Activated gamma-delta T cell treated with Interleukin-2 at 50 U/mL for 16 hours (primary cell): Measurements from ENCODE around the gene POLR3GL.

ENCODE experiments used
- DNase-seq: peaks from one replicate; pipeline ENCODE4 v3.0.0-alpha.2; 2020

Gene POLR3GL

DNA sequence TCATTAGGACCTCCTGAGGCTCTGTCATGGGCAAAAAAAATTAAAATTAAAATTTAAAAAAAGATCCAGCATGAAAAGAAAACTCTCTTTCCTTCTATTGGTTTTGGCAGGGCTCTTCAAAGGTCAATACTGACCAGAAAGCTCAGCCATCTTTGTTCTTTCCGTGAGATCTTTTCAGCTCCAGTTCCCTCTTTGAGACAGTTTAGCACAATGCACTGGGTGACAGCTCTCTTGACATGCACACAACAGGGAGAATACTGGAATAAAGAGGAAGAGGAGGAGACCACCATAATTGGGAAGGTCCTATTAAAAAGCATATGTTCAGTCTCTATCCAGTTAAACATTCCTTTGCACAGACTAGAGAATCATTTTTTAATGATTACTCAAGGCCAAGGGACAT, 13.0 kb upstream of the POLR3GL start:
- no peak for DNase-seq

DNA sequence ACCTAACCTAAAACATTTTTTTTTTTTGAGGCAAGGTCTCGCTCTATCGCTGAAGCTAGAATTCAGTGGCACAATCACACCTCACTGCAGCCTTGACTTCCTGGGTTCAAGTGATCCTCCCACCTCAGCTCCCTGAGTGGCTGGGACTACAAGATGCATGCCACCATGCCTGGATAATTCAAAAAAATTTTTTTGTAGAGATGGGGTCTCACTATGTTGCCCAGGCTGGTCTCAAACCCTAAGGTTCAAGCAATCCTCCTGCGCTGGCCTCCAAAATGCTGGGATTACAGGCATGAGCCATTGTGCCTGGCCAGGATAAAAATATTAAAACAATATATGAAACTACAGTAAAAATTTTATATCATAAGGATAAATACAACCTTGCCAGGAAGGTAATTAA, 11.6 kb upstream of the POLR3GL start:
- DNase-seq, result no peak

DNA sequence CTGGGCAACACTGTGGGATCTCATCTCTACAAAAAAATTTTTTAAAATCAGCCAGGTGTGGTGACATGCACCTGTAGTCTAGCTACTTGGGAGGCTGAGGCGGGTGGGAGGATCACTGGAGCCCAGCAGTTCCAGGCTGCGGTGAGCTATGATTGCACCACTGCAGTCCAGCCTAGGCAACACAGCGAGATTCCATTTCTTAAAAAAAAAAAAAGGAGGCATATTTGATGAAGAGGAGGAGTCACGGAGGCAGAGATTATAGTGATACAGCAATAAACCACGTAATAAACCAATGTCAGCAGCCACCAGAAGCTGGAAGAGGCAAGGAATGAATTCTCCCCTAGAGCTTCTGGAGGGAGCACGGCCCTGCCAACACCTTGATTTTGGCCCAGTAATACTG, 10.6 kb upstream of the POLR3GL start:
- DNase-seq, result no peak

DNA sequence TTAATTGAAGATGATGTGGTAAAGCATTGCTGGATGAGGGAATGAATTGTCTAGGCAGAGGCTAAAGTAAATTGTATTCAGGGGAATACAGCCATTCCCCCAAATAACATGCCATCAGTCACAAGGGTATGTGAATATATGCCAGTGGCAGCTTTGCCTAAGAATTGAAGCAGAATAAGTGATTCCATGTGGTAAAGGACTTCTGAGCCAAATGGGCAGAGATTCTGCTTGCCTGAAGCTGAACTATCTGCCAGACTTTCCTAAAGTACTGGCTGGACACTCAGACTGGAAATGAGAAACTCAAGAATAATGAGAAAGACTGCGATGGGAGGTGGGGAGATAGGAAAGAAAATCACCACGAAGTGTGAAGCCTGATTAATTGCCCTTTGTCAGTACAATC, 9.1 kb upstream of the POLR3GL start:
- DNase-seq, result no peak

DNA sequence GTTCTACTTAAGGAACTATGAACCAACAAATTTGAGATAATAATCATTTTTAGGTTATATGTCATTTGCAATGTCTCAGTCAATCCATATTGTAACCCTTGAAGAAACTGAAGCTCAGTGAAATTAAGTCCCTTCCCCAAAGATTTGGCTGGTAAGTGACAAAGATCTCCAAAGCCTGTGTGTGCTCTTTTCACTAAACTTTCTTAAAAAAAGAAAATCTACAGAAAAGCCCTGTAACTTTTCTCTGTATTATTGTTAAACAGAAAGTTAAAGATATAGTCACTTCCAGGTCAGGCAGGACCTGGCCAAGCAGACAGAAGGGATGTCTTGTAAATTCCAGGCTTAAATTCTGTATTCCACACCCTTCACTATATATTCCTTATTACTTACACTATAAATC, 8.1 kb upstream of the POLR3GL start:
- DNase-seq, result no peak

DNA sequence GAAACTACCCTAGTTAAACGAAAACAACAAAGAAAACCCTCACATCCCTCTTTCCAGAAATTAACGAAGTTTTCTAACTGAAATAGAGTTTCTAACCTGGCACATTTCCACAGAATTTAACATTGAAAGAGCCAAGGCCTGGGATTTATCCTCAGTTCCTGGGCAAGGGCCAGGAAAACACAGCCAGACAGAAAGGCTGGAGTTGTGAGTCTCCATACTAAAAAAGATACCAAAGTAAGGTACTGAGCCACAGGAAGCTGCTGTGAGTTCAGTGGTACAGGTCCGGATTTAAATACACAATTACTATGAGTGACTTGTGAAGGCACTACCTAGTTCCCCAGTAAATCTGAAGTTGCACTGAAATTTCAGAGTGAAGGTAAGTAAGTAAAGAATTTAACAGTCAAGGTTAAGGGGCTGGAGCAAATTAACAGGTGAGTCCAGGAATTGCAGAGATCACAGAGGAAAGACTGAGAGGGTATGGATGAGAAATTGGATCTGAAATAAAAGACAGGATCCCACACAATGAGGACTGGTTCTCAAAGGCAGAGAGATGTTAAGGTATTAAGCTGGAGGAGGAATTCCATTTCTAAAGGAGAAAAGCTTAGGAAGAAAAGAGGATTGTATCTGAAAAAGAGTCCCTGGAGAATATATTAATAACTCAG, 7.6 kb upstream of the POLR3GL start:
- no peak for DNase-seq

DNA sequence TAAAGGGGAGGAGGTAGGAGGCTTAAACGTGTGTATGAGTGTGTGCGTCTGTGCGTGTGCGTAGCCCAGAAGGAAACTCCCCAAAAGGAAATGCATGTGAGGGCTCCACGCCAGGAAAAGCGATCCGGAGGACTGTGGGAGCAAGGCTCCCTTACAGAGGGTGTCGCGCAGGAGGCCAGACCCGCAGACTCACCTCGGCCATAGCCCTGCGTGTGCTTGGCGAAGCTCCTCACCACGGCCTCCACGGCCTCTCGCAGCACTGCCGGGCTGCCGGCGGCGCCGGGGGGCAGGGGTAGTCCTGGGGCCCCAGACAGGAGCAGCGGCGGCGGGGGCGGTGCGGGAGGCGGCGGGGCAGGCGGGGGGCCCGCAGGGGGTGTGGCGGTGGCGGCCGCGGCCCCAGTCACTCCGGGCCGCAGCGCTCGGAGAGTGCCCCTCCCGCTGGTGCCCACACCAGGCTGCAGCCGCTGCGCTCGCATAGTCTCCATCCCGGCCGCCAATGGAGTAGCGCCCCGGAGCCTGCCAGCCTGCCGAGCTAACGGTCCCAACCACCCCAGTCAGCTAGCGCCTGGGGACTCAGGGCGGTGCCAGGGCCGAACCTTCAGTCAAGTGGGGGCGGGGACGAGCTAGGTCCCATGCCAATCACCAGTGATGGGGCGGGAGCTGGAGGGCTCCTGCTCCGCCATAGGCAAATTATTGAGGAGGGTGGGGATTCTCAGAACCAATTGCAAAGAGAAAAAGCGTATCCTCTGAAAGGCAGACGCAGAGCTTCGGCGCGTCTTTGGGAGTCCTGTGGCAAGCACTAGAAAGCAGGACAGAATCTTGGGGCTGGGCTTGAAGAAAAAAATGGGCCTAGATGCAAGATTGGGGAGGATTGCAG, 6.8 kb upstream of the POLR3GL start, which contains the start of gene LIX1L:
LIX1L (minus strand) TSS at position 575 of the 877 bp plus-strand sequence; CDS start at position 485, 90 bp downstream.
- peak; percentile 95 for DNase-seq

DNA sequence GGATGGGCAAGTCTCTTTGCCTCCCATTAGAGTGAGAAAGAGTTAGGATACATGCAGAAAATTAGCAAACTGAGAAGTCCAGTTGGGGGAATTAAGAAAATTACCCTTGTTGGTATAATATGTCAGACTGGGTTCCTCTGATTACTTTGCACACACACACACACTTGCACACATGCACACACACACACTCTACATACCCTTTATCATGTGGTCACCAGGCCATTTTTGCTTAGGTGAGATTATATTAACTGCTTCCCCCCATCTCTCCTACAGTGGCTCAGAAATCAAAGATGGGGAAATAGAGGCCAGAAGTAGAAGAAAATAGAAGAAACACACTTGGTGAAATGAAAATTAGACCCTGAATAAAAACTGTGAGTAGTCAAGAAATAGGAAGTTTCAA, 5.8 kb upstream of the POLR3GL start:
- DNase-seq, result no peak

DNA sequence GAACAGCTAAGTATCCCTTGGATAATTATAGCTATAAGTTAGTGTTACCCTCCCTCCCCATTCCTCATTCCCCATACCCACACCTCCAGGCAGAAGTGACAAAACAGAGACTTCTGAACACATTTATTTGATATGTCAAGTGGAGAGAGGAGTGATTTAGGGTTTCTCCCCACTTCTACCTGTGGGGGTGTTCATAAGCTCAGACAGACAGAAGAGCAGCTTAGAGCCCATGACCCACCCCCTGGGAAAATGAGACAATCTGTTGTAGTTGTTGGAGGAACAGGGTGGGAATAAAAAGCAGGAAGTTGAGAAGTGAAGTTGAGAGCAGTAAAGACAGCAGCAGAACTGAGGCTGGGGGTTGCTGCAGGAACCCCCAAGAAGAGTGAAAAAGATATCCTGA, 5.2 kb upstream of the POLR3GL start:
- DNase-seq, result no peak

DNA sequence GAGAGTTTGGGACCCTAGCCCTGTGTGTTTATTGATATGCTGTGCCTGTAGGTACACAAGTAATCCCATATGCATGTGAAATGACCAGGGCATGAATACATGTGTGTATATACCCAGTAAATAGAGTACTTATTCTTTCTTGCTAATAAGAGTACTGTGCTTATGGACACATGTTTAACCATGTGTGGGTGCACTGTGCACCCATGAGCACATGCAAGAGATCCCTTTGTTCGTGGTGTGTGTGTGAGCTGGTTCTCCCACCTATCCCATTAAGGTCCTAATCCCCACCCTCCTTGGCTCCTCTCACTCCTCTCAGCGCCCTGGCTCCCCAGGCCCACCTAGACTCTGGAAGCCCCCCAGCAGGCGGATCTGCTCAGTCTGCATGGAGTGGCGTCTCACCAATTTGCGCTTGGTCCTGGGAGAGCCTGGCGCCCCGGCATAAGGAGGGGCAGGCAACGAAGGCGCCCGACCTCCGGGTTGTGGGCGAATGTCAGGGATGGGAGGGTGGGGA, 4.5 kb upstream of the POLR3GL start:
- DNase-seq, result no peak

DNA sequence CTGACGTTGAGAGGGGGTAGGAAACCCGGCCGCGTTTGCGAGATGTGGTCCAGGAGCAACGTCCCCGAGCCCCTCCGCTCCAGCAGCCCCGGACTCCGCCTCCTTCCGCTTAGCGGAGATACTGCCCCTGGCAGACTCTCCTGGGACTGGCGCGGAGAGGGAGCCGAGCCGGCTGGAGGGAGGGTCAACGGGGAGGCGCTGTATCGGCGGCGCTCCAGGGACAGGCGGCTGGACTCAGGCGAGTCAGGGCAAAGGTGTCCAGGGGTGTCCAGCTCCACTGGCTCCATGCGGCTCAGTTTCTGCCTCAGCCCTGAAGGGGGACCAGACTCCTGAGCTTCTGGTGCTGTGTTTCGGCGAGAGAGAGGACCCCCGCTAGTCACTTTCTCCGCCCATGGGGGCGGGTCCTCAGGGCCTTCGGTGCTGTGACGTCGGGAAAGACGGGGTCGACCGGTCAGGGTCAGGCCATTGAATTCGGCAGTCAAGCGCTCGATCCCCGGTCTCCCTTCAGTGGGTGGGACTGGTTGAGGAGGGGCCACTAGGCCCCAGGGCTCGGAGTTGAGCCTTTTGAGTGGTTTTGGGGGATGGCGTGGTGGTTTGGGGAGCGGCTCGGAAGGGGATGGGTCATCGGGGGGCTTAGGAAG, 3.9 kb upstream of the POLR3GL start:
- peak; percentile 48 for DNase-seq

DNA sequence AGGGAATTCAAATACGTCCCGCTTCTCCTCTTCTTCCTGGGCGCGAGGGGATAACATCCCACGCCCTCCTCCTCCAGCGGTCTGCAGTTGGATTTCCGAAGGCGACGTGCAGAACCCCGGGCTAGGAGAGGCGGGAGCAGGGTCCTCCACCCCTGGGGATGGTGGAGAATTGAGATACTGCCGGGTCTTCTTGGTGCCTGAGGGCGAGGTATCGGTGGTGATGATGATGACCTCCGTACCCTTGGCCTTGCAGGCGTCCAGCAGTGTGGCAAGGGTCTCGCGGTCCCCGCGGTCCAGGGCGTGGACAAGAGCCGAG, 3.4 kb upstream of the POLR3GL start:
- no peak for DNase-seq

DNA sequence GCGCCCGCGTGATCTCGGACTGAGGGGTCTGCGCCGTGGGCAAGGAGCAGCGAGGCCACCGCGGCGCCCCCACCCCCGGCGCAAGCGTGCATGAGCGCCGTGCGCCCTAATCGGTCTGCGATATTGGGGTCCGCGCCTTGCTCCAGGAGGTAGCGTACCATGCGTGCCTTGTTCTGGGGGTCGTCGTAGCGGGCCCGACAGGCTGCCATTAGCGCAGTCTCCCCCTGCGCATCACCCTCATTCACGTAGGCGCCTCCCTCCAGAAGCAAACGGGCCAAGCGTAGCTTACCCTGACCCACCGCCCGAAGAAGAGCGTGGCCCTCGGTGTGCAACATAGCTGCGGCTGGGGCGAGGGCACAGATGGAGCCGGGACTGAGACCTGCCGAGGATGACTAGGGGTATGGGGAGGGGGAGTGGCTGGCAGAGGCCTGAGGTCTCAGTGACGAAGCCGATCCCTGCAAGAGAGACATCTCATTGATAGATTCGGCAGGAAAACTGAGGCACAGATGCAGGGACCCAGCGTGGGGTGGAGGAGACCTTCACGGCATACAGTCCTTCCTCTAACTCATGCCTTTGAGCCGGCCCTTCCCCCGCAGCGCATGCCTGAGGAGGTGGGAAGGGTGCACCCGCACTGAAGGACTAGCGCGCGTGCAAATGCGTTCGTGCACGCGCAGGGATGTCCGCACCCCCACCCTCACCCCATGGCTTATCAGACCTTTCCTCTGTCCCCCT, 2.9 kb upstream of the POLR3GL start:
- DNase-seq, result no peak

DNA sequence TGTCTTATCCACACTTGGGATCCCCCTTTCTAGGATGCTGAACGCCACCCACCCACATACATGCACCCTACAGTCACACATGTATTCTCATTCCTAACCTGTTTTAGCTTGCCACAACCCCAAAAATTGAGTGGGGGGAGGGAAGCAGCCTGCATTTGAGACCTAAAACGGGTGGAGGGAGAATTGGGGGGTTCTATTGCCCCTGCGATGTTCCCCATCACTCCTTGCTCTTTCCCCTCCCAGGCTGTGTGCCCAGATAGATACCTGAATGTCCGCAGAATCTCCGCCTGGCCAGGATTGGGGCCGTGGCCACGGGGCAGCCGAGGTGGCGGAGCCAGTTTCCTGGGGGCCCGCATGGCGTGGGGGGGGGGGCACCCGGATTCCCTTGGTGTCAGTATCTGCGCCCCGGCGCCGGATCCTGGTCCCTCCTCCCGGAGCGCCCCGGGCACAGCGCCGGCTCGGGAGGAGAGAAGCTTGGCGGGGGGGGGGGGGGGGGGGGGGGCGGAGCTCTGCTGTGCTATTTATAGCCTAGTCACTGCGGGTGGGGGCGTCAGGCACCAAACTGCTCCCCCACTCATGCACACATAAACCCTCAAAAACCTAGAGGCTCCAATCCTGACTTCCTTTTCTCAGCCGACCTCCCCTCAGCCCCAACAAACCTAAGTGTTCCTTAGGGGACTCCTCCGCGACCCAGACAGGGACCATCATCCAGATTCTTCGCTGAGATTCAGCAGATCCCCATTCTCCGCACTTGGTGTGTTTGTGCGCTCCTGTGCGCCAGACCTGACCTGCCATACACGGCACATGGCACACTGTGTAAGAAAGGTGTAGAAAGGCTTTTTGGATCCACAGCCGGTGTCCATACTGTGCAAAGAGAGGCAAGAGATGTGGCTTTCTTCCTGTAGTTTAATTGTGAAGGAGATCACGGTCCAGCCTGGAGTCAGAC, 2.1 kb upstream of the POLR3GL start:
- DNase-seq, result no peak

DNA sequence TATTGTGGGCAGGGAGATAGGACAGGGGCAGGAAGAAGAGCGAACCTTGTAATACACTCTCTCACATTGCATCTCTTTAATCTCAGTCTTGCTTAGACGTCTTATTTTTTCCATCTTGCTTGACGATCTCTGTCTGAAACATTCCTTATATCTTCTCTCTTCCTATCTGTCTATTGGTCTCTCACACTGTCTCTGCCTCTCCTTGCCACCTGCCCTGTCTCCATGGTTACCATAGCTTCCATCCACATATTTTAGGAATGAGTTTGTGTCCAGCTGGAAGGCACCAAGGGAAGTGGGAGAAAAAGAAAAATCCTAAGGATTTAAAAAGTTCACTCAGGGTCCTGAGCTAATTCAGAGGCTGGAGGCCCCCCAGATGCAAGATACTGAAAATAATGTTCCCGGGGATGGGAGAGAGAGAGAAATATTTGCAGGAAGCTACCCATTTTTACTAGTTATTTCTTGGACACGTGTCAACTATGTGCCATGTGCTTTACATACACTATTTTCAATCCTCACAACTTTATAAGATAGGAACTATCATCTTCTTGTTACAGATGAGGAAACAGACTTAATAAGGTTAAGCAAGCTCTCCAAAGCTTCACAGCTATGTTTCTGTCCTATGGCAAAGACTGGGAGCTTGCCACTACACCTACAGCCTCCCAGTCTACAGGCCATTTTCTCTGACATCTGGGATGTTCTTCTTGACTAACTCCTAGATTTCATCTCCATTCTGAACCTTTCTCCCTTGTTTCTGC, 1.0 kb upstream of the POLR3GL start:
- no peak for DNase-seq

DNA sequence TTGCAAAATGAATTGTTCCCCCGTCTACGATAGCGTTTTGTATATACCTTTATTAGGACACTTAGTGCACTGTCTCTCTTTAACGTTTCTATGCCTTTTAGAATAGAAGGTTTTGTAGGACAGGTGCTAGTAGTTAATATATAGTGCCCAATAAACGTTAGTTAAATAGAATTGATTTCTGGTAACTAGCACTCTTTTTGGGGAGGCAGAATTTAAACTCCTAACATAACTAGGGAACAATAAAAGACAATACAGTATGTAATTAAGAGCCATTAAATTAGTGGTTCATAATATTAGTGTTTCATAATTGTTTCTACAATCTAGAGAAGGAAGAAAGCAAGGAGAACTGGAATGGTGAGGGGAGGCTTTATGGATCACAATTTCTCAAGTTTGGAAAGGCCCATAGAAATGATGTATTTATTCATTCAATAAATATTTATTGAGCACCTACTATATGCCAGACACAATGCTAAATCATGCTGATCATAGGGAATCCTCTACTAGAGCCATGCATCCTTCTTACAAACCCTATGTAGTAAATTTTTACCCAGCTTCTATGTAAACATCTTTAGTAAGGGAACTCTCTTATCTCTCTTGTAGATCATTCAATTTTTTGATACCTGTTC, 742 bp downstream of the POLR3GL start:
- no peak for DNase-seq

DNA sequence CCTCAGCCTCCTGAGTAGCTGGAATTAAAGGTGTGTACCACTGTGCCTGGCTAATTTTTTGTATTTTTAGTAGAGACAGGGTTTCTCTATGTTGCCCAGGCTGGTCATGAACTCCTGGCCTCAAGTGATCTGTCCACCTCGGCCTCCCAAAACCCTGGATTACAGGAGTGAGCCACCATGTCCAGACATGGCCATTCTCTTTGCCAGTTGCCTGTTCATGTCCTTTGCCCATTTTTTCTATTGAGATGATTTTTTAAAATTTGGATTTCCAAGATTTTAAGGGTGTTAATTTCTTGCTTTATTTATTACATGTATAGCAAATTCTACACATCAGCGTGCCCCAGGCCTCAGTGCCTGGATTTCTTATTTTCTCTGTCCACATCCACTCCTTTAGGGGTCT, 2.8 kb downstream of the POLR3GL start:
- DNase-seq, result no peak

DNA sequence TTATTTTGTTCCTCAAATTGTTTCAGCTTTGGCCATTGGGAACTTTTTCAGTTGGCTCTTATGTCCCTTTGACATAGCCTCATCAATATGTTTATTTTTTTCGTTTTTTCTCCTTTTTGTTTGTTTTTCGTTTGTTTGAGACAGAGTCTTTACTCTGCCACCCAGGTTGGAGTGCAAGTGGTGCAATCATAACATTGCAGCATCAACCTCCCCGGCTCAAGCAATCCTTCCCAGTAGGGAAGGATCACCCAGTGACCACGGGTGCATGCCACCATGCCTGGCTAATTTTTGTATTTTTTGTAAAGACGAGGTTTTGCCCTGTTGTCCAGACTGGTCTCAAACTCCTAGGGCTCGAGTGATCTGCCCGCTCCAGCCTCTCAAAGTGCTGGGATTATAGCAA, 8.1 kb downstream of the POLR3GL start:
- no peak for DNase-seq

DNA sequence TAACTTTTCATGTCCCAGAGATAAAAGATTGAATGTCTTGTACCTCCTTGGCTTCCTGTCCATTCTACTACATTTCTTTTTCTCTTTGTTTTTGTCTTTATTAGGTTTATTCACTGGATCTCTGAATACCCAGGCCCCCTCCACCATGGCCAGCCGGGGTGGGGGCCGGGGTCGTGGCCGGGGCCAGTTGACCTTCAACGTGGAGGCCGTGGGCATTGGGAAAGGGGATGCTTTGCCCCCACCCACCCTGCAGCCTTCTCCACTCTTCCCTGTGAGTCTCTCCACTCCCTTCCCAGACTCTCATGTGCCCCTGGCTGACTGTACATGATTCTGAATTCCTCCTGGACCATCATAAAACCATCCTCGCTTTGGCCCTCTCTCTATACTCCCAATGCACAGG, 10.2 kb downstream of the POLR3GL start:
- DNase-seq, result no peak

DNA sequence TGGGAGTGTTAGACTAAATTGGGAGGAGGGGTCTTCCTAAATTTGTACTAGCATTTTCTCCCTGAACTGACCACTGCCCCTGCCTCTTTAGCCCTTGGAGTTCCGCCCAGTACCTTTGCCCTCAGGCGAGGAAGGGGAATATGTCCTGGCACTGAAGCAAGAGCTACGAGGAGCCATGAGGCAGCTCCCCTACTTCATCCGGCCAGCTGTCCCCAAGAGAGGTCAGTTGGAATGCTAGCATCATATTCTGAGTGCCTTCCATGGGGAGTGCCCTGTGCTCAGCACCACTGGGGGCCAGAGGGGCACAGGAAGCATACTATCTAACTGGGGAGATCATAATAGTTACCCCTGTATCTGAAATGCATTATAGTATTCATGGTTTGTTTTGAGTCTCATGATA, 10.7 kb downstream of the POLR3GL start:
- DNase-seq, result no peak

DNA sequence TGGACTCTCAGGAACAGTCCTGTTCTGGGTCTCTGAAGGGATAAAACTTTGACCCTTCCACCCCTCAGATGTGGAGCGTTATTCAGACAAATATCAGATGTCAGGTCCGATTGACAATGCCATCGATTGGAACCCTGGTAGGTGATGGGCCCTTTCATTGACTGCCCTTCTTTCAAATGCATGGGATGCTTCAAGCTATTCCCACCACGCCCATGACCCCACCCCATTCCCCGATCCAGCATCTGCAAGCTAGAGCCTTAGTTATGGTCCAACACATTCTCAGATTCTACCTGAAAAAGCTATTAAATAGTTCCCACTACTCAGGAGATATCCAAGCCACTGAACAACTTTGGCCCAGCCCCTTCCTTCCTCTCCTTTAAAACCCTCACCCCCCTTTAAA, 12.5 kb downstream of the POLR3GL start:
- DNase-seq, result no peak
